IMR-90 (cell line): ENCODE measurements around the gene PHACTR3. TPM values are rescaled to one million over a fixed set of nuclear protein-coding genes. Genes with fewer than 3 reads are reported as not detected.

Experiments used
- ATAC-seq: fragments of 200-7000 bp; cut with Tn5 transposase; 2 replicates; pipeline ENCODE4 v1.9.1; 2020; ENCODE audit warnings: low read depth, mild to moderate bottlenecking, moderate library complexity
- BruUV-seq: library from RNA; stranded (reverse); fragments of 400-500 nt; replicated peaks from 2 replicates; lab custom pipeline; 2021; lab: Mats Ljungman, UMichigan
- CTCF ChIA-PET: fragments of 300-600 bp; formaldehyde crosslinking; extraction: SDS; loops from one replicate; lab custom pipeline; 2021; ENCODE audit warnings: antibody characterized with exemption; lab: Yijun Ruan, JAX
- POLR2A ChIA-PET: fragments of 300-600 bp; sonication (Branson Sonifier 250); formaldehyde crosslinking; loops from one replicate; lab custom pipeline; 2022; ENCODE audit warnings: antibody characterized with exemption; ENCODE audit not compliant: unreplicated experiment; lab: Charles Lee
- DNase-seq: peaks from one replicate; pipeline ENCODE4 v3.0.0; 2013
- H2AFZ ChIP-seq: replicated peaks from 2 replicates; pipeline ENCODE3; 2013; ENCODE audit warnings: low read length, mild to moderate bottlenecking; ENCODE audit not compliant: poor library complexity
- H2AK5ac ChIP-seq: 2 replicates; pipeline ENCODE4 v1.6.1; 2013; ENCODE audit warnings: low read depth, low read length, inconsistent platforms
- H2AK9ac ChIP-seq: replicated peaks from 2 replicates; pipeline ENCODE3; 2013; ENCODE audit warnings: mild to moderate bottlenecking, low read depth, low read length, moderate library complexity; ENCODE audit not compliant: poor library complexity
- H2BK120ac ChIP-seq: 2 replicates; pipeline ENCODE4 v1.6.1; 2013; ENCODE audit warnings: low read depth, low read length, inconsistent platforms
- H2BK15ac ChIP-seq: 3 replicates; pipeline ENCODE4 v1.6.1; 2013; ENCODE audit warnings: low read depth, low read length, inconsistent platforms
- H2BK20ac ChIP-seq: 2 replicates; pipeline ENCODE4 v1.6.1; 2013; ENCODE audit warnings: low read depth, mild to moderate bottlenecking, inconsistent platforms, low read length, moderate library complexity
- H2BK5ac ChIP-seq: 2 replicates; pipeline ENCODE4 v1.6.1; 2013; ENCODE audit warnings: mild to moderate bottlenecking, low read depth, low read length, inconsistent platforms; ENCODE audit not compliant: poor library complexity, severe bottlenecking
- H3K14ac ChIP-seq: replicated peaks from 2 replicates; pipeline ENCODE4 v1.6.1; 2013; ENCODE audit warnings: low read depth, low read length, inconsistent platforms
- H3K18ac ChIP-seq: 2 replicates; pipeline ENCODE4 v1.6.1; 2013; ENCODE audit warnings: low read depth, low read length, control low read depth
- H3K23ac ChIP-seq: 2 replicates; pipeline ENCODE4 v1.6.1; 2013; ENCODE audit warnings: low read depth, low read length, inconsistent platforms
- H3K27ac ChIP-seq: 2 replicates; pipeline ENCODE4 v1.5.1; 2013; ENCODE audit warnings: mild to moderate bottlenecking, control low read depth, low read length; ENCODE audit not compliant: insufficient read depth
- H3K27me3 ChIP-seq: 2 replicates; pipeline ENCODE4 v1.6.1; 2013; ENCODE audit warnings: low read length; ENCODE audit not compliant: control insufficient read depth, insufficient read depth
- H3K36me3 ChIP-seq: 2 replicates; pipeline ENCODE4 v1.6.1; 2013; ENCODE audit warnings: low read length, mixed read lengths; ENCODE audit not compliant: control insufficient read depth, insufficient read depth
- H3K4ac ChIP-seq: 2 replicates; pipeline ENCODE4 v1.6.1; 2013; ENCODE audit warnings: low read depth, low read length, inconsistent platforms
- H3K4me1 ChIP-seq: 2 replicates; pipeline ENCODE4 v1.6.1; 2013; ENCODE audit warnings: low read length, mixed read lengths; ENCODE audit not compliant: control insufficient read depth, insufficient read depth
- H3K4me2 ChIP-seq: 2 replicates; pipeline ENCODE4 v1.6.1; 2013; ENCODE audit warnings: low read depth, mild to moderate bottlenecking, control low read depth, low read length, moderate library complexity
- H3K4me3 ChIP-seq: 2 replicates; pipeline ENCODE4 v1.5.1; 2013; ENCODE audit warnings: low read depth, mild to moderate bottlenecking, control low read depth, low read length, moderate library complexity; ENCODE audit not compliant: insufficient read depth
- H3K56ac ChIP-seq: 2 replicates; pipeline ENCODE4 v1.6.1; 2013; ENCODE audit warnings: low read length, inconsistent platforms; ENCODE audit not compliant: insufficient read depth; ENCODE audit errors: extremely low read depth
- H3K79me1 ChIP-seq, 2 experiments: 2 replicates each; pipeline ENCODE4 v1.6.1; 2013; ENCODE audit warnings: low read length in 2 of 2, inconsistent platforms in 1 of 2, low read depth in 1 of 2
- H3K9ac ChIP-seq: 2 replicates; pipeline ENCODE4 v1.6.1; 2013; ENCODE audit warnings: low read depth, low read length, control low read depth
- H3K9me1 ChIP-seq: 2 replicates; pipeline ENCODE4 v1.6.1; 2013; ENCODE audit warnings: low read length, inconsistent platforms; ENCODE audit not compliant: insufficient read depth
- H3K9me3 ChIP-seq: 2 replicates; pipeline ENCODE4 v1.6.1; 2013; ENCODE audit warnings: low read length; ENCODE audit not compliant: control insufficient read depth, insufficient read depth
- H4K20me1 ChIP-seq: 2 replicates; pipeline ENCODE4 v1.6.1; 2013; ENCODE audit warnings: low read length, inconsistent platforms; ENCODE audit not compliant: insufficient read depth
- H4K5ac ChIP-seq: 2 replicates; pipeline ENCODE4 v1.6.1; 2013; ENCODE audit warnings: mild to moderate bottlenecking, low read depth, low read length, control low read depth
- H4K8ac ChIP-seq, 2 experiments: 2 replicates each; pipeline ENCODE4 v1.6.1; 2013; ENCODE audit warnings: low read depth in 2 of 2, low read length in 2 of 2, control low read depth in 1 of 2, inconsistent platforms in 1 of 2
- H4K91ac ChIP-seq: 2 replicates; pipeline ENCODE4 v1.6.1; 2013; ENCODE audit warnings: low read depth, low read length, inconsistent platforms; ENCODE audit not compliant: insufficient read depth
- BHLHE40 ChIP-seq: fragments of 150-350 bp; IDR thresholded peaks from 2 replicates; pipeline ENCODE4 v1.6.1; 2016; ENCODE audit warnings: mild to moderate bottlenecking, low read depth, low read length
- CEBPB ChIP-seq: IDR thresholded peaks from 2 replicates; pipeline ENCODE4 v1.6.1; 2012; ENCODE audit warnings: low read depth, low read length, improper control_type of control experiment
- CHD1 ChIP-seq: IDR thresholded peaks from 2 replicates; pipeline ENCODE4 v1.6.1; 2012; ENCODE audit warnings: low read depth, low read length, improper control_type of control experiment
- FOS ChIP-seq: fragments of 150-350 bp; IDR thresholded peaks from 2 replicates; pipeline ENCODE4 v1.6.1; 2016; ENCODE audit warnings: low read depth, low read length
- MXI1 ChIP-seq: IDR thresholded peaks from 2 replicates; pipeline ENCODE4 v1.6.1; 2012; ENCODE audit warnings: low read depth, mild to moderate bottlenecking, low read length, moderate library complexity, borderline replicate concordance
- RCOR1 ChIP-seq: IDR thresholded peaks from 2 replicates; pipeline ENCODE4 v1.6.1; 2012; ENCODE audit warnings: mild to moderate bottlenecking, low read length, improper control_type of control experiment; ENCODE audit not compliant: insufficient replicate concordance
- RFX5 ChIP-seq: IDR thresholded peaks from 2 replicates; pipeline ENCODE4 v1.8.0; 2012; ENCODE audit warnings: low read depth, mild to moderate bottlenecking, low read length, moderate library complexity
- SMC3 ChIP-seq: fragments of 150-350 bp; IDR thresholded peaks from 2 replicates; pipeline ENCODE4 v1.6.1; 2016; ENCODE audit warnings: low read depth, mild to moderate bottlenecking, antibody characterized with exemption, low read length, moderate library complexity
- WGBS, 2 experiments: methylation state at CpG; one replicate each; pipeline versions ENCODE4 v1.1.5 to v1.1.7; 2013; ENCODE audit warnings: missing lambda C conversion rate in 2 of 2; ENCODE audit not compliant: insufficient read length in 1 of 2; ENCODE audit errors: extremely low coverage in 2 of 2; 5-methylcytosine and 5-hydroxymethylcytosine counted together
- dilution Hi-C: fragments of 300-500 bp; cut with HindIII; formaldehyde crosslinking; loops from one replicate; pipeline ENCODE4 v1.14.3; 2018; ENCODE audit warnings: low sequenced_read_pairs; ENCODE audit not compliant: unreplicated experiment
- in situ Hi-C: fragments of 300-500 bp; cut with MboI; formaldehyde crosslinking; loops from 3 replicates; pipeline ENCODE4 v1.14.3; 2019; ENCODE audit warnings: low sequenced_read_pairs, inconsistent platforms, mixed read lengths
- intact Hi-C: fragments of 100-400 bp; cut with micrococcal nuclease; formaldehyde crosslinking; loops from 2 replicates; pipeline ENCODE4 v1.10.0; 2022
- polyA plus RNA-seq, 3 experiments: library from polyadenylated mRNA; depleted of rRNA; stranded (reverse); fragments of >200 nt; gene quantifications; 2 replicates each; pipeline ENCODE4 v1.2.3, GENCODE V29; 2012; ENCODE audit warnings: low replicate concordance in 1 of 3
- total RNA-seq: library from RNA; depleted of rRNA; stranded (reverse); fragments of >200 nt; gene quantifications from 2 replicates; pipeline ENCODE4 v1.2.3, GENCODE V29; 2012
- TF ChIP-seq, protein P1 (sequence below): fragments of 150-350 bp; IDR thresholded peaks from 2 replicates; pipeline ENCODE4 v1.6.1; 2017; ENCODE audit warnings: mild to moderate bottlenecking, antibody characterized with exemption, low read length, low read depth

PHACTR3 gene
- total and polyA plus RNA-seq, 2 of the 4 experiments (the other 2 are of a cell fraction) = not detected

DNA sequence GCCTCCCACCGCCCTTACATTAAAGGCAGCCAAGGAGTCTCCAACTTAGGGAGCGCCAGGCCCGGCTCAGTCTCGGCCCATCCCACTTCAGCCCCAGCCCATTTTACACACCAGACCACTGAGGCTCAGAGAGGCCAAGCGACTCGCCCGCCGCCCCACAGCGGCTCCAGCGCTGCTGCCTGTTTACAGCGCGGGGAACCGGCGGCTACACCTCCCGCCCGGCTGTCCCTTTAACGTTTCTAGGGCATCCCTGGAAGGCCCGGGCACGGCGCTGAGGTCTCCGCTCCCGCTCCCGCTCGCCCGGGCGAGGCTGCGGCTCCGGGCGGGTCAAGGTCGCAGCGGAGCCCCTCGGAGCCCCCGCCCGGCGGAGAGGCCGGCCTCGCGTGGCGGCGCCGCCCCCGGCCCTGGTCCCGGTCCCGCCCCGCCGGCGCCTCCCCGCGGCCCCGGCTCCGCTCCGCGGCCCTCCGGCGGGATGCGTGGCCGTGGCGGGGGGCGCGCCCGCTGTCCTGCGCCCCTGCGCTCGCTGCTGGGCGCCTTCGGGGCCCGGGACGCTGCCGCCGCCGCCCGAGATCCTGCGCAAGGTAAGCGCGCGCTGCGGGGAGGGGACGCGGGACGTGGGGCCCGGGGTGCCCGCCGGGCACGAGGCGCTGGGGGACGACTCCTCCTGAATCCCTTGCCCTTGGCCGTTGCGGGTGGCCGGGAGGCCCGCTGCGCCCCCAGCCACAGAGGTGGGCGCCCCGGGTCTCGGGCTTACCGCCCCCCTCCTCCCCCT lies 27.1 kb upstream of the PHACTR3 start:
- no peaks in the 10 kb centered on the region for H3K4me1 ChIP-seq
- no peak overlapping the region for H3K4me3 ChIP-seq
- H3K9me3 ChIP-seq = no peaks in the 10 kb centered on the region
- no peak overlapping the region for H3K4me2 ChIP-seq
- ChIA-PET POLR2A (no interaction called here), CTCF (no interaction called here)
- H3K36me3 ChIP-seq = no peaks in the 10 kb centered on the region
- H4K91ac ChIP-seq = no peak overlapping the region
- H2BK15ac ChIP-seq = no peak overlapping the region
- ATAC-seq = no peak
- no peak overlapping the region for H3K18ac ChIP-seq
- no TSS peak for BruUV-seq
- no peak overlapping the region for H2BK20ac ChIP-seq
- no peak overlapping the region for H3K23ac ChIP-seq
- H2BK120ac ChIP-seq = no peak overlapping the region
- no peak overlapping the region for H4K8ac ChIP-seq
- no peak overlapping the region for H3K56ac ChIP-seq
- 3% methylated on average over 42 of the region's 95 CpGs; no CpG with 5 or more reads in 1 of the 2 experiments for WGBS, 2 experiments
- H3K14ac ChIP-seq = no peak overlapping the region
- no peak overlapping the region for H2AK9ac ChIP-seq
- H4K5ac ChIP-seq = no peak overlapping the region
- no peak overlapping the region for H2AFZ ChIP-seq
- TF ChIP-seq, protein P1, sequence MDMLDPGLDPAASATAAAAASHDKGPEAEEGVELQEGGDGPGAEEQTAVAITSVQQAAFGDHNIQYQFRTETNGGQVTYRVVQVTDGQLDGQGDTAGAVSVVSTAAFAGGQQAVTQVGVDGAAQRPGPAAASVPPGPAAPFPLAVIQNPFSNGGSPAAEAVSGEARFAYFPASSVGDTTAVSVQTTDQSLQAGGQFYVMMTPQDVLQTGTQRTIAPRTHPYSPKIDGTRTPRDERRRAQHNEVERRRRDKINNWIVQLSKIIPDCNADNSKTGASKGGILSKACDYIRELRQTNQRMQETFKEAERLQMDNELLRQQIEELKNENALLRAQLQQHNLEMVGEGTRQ = no peak
- TF ChIP-seq CEBPB (no peak), SMC3 (no peak), RCOR1 (no peak), MXI1 (no peak), CHD1 (no peak), FOS (no peak), RFX5 (no peak), BHLHE40 (no peak)
- intact Hi-C loops = loop anchor here (10.0 kb wide), 1 partner anchor 368 kb away; the partner anchor contains the start of genes FAM217B and PPP1R3D
- H2BK5ac ChIP-seq = no peak overlapping the region
- dilution Hi-C loops = no loop called here
- H3K9ac ChIP-seq = no peak overlapping the region
- no peaks in the 10 kb centered on the region for H3K9me1 ChIP-seq
- no peak for DNase-seq
- in situ Hi-C loops = no loop called here
- H4K20me1 ChIP-seq = no peaks in the 10 kb centered on the region
- H3K4ac ChIP-seq = no peak overlapping the region
- no peaks in the 10 kb centered on the region for H3K79me1 ChIP-seq
- H3K27me3 ChIP-seq = peaks cover 10% of the 10 kb centered on the region
- H3K27ac ChIP-seq = no peak overlapping the region
- no peak overlapping the region for H2AK5ac ChIP-seq
